ENCODE measurements around the gene HPSE2. TPM values are rescaled to one million over a fixed set of nuclear protein-coding genes. Genes with fewer than 3 reads are reported as not detected.

Gene HPSE2
- total and polyA plus RNA-seq, 2 of the 8 experiments (the other 6 are each of a cell fraction or from before 2014, with no cell fraction given): 0.41 to 0.58 TPM

DNA sequence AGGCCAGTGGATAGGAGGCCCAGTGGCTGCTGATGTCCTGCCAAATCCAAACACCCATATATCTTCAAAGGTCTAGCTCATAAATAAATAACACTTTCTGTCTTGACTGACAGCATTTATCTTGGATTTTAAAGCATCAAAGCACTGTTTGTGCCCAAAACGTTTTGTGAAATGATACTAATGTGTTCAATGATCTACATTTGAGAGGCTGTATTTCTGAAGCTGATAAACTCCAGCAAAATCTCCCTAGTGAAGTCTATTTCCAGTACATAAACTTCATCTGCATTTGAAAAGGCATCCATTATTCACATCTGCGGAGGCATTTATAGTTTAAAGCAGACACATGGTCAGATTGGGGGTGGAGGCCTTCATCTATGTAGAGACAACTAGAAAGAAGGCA, 276.3 kb downstream of the HPSE2 start (continued):
- TF ChIP-seq SUZ12 (IDR thresholded peaks at IDR 0.05; ENCODE audit: low read length): no peak

Data from H1 (cell line).